ENCODE data around the gene LEF1. TPM values are rescaled to one million over a fixed set of nuclear protein-coding genes. Genes with fewer than 3 reads are reported as not detected.

LEF1 gene
- total RNA-seq, 1 donor from 2014 or later = 16.6 TPM

- H3K4me3 Mint-ChIP-seq (ENCODE audit: unreplicated experiment) = no peak overlapping the region
- H3K4me1 ChIP-seq (ENCODE audit: insufficient read depth, low read length) = no peaks in the 10 kb centered on the region
- TF ChIP-seq CTCF (IDR thresholded peaks at IDR 0.05; ENCODE audit: insufficient read depth, low read depth, low read length) = no peak
- no peak for TF ChIP-seq EZH2 (IDR thresholded peaks at IDR 0.05; ENCODE audit: insufficient read depth, low read length)
- no peak overlapping the region for H3K4me2 ChIP-seq (ENCODE audit: low read length)
- no peak overlapping the region for H3K27ac Mint-ChIP-seq (ENCODE audit: unreplicated experiment)
- H3K4me3 ChIP-seq (ENCODE audit: insufficient read depth, low read depth, low read length) = no peak overlapping the region
- H3K9ac ChIP-seq (ENCODE audit: low read length) = no peak overlapping the region
- H3K9me3 ChIP-seq (ENCODE audit: insufficient read depth, low read depth, low read length) = no peaks in the 10 kb centered on the region
- DNase-seq (ENCODE audit: low read depth) (no peak), FAIRE-seq (no peak)
- H3K79me2 ChIP-seq (ENCODE audit: insufficient read depth, low read length) = no peaks in the 10 kb centered on the region
- peaks cover 5% of the 10 kb centered on the region for H3K27me3 Mint-ChIP-seq (ENCODE audit: low read depth, unreplicated experiment)
- no peaks in the 10 kb centered on the region for H4K20me1 ChIP-seq (ENCODE audit: insufficient read depth, low read length)
- H3K9me3 Mint-ChIP-seq (ENCODE audit: unreplicated experiment) = no peaks in the 10 kb centered on the region
- no peak overlapping the region for H3K27ac ChIP-seq (ENCODE audit: low read depth, low read length)
- H3K36me3 Mint-ChIP-seq (ENCODE audit: low read depth, unreplicated experiment) = no peaks in the 10 kb centered on the region
- H3K4me1 Mint-ChIP-seq (ENCODE audit: low read depth, unreplicated experiment) = peaks cover 30% of the 10 kb centered on the region
- H3K36me3 ChIP-seq (ENCODE audit: insufficient read depth, low read length) = no peaks in the 10 kb centered on the region
- no peaks in the 10 kb centered on the region for H3K27me3 ChIP-seq (ENCODE audit: insufficient read depth, low read length)
- no peak overlapping the region for H2AFZ ChIP-seq (ENCODE audit: low read depth, low read length)
These were observed 58.3 kb downstream of the LEF1 start for GRCh38 chr4:108110450-108110849.

- Histone ChIP-seq H3K4me1 (ENCODE audit: insufficient read depth, low read length) (no peaks in the 10 kb centered on the region), H4K20me1 (ENCODE audit: insufficient read depth, low read length) (no peaks in the 10 kb centered on the region), H3K27me3 (ENCODE audit: insufficient read depth, low read length) (no peaks in the 10 kb centered on the region), H3K36me3 (ENCODE audit: insufficient read depth, low read length) (no peaks in the 10 kb centered on the region), H2AFZ (ENCODE audit: low read depth, low read length) (no peak overlapping the region), H3K9ac (ENCODE audit: low read length) (no peak overlapping the region), H3K27ac (ENCODE audit: low read depth, low read length) (no peak overlapping the region), H3K9me3 (ENCODE audit: insufficient read depth, low read depth, low read length) (no peaks in the 10 kb centered on the region), H3K4me2 (ENCODE audit: low read length) (no peak overlapping the region), H3K79me2 (ENCODE audit: insufficient read depth, low read length) (no peaks in the 10 kb centered on the region), H3K4me3 (ENCODE audit: insufficient read depth, low read depth, low read length) (no peak overlapping the region)
- no peak for FAIRE-seq
- Mint-ChIP-seq H3K27me3 (ENCODE audit: low read depth, unreplicated experiment) (peaks cover 5% of the 10 kb centered on the region), H3K27ac (ENCODE audit: unreplicated experiment) (no peak overlapping the region), H3K36me3 (ENCODE audit: low read depth, unreplicated experiment) (no peaks in the 10 kb centered on the region), H3K4me1 (ENCODE audit: low read depth, unreplicated experiment) (peaks cover 26% of the 10 kb centered on the region), H3K9me3 (ENCODE audit: unreplicated experiment) (no peaks in the 10 kb centered on the region), H3K4me3 (ENCODE audit: unreplicated experiment) (no peak overlapping the region)
- DNase-seq (ENCODE audit: low read depth) = no peak
- TF ChIP-seq CTCF (IDR thresholded peaks at IDR 0.05; ENCODE audit: insufficient read depth, low read depth, low read length) = no peak
- TF ChIP-seq EZH2 (IDR thresholded peaks at IDR 0.05; ENCODE audit: insufficient read depth, low read length) = no peak
These were observed 58.7 kb downstream of the LEF1 start for GRCh38 chr4:108109997-108110416.

GRCh38 chr4:108109111-108109510, 59.6 kb downstream of the LEF1 start:
- no peaks in the 10 kb centered on the region for H3K9me3 ChIP-seq (ENCODE audit: insufficient read depth, low read depth, low read length)
- no peak overlapping the region for H3K4me3 ChIP-seq (ENCODE audit: insufficient read depth, low read depth, low read length)
- H3K36me3 Mint-ChIP-seq (ENCODE audit: low read depth, unreplicated experiment) = no peaks in the 10 kb centered on the region
- TF ChIP-seq EZH2 (IDR thresholded peaks at IDR 0.05; ENCODE audit: insufficient read depth, low read length) = no peak
- H3K4me3 Mint-ChIP-seq (ENCODE audit: unreplicated experiment) = no peak overlapping the region
- H4K20me1 ChIP-seq (ENCODE audit: insufficient read depth, low read length) = no peaks in the 10 kb centered on the region
- DNase-seq (ENCODE audit: low read depth) = no peak
- no peak overlapping the region for H2AFZ ChIP-seq (ENCODE audit: low read depth, low read length)
- no peaks in the 10 kb centered on the region for H3K4me1 ChIP-seq (ENCODE audit: insufficient read depth, low read length)
- no peak overlapping the region for H3K27ac ChIP-seq (ENCODE audit: low read depth, low read length)
- no peaks in the 10 kb centered on the region for H3K79me2 ChIP-seq (ENCODE audit: insufficient read depth, low read length)
- H3K27me3 ChIP-seq (ENCODE audit: insufficient read depth, low read length) = no peaks in the 10 kb centered on the region
- no peak overlapping the region for H3K4me2 ChIP-seq (ENCODE audit: low read length)
- peaks cover 5% of the 10 kb centered on the region for H3K27me3 Mint-ChIP-seq (ENCODE audit: low read depth, unreplicated experiment)
- H3K9ac ChIP-seq (ENCODE audit: low read length) = no peak overlapping the region
- H3K27ac Mint-ChIP-seq (ENCODE audit: unreplicated experiment) = no peak overlapping the region
- no peak for FAIRE-seq
- H3K4me1 Mint-ChIP-seq (ENCODE audit: low read depth, unreplicated experiment) = peaks cover 17% of the 10 kb centered on the region
- no peaks in the 10 kb centered on the region for H3K9me3 Mint-ChIP-seq (ENCODE audit: unreplicated experiment)
- H3K36me3 ChIP-seq (ENCODE audit: insufficient read depth, low read length) = no peaks in the 10 kb centered on the region
